Measurements from ENCODE around the gene MED13. TPM values are rescaled to one million over a fixed set of nuclear protein-coding genes. Genes with fewer than 3 reads are reported as not detected.

MED13 gene
- total RNA-seq, 1 experiment from 2014 or later, result 60.7 TPM

- Histone ChIP-seq H2BK120ac (ENCODE audit: low read depth, low read length, poor library complexity, severe bottlenecking) (no peak overlapping the region), H2BK12ac (ENCODE audit: insufficient read length, low read depth, low read length) (no peak overlapping the region), H3K27me3 (ENCODE audit: insufficient read depth, low read length) (no peaks in the 10 kb centered on the region), H3K4me2 (ENCODE audit: insufficient read depth, insufficient read length, low read length) (no peak overlapping the region), H4K20me1 (ENCODE audit: control insufficient read depth, insufficient read depth, insufficient read length) (no peaks in the 10 kb centered on the region), H3K18ac (ENCODE audit: insufficient read length, low read depth, low read length) (no peak overlapping the region), H3K9me3 (ENCODE audit: control insufficient read depth, low read depth, low read length) (no peaks in the 10 kb centered on the region), H3K9ac (ENCODE audit: extremely low read depth, insufficient read length, low read length) (no peak overlapping the region), H3K79me2 (ENCODE audit: insufficient read depth, low read length) (no peaks in the 10 kb centered on the region), H4K5ac (ENCODE audit: insufficient read length, low read depth, low read length) (no peak overlapping the region), H2BK5ac (ENCODE audit: insufficient read length, low read length) (no peak overlapping the region), H3K79me1 (ENCODE audit: insufficient read depth, low read depth, low read length, poor library complexity, severe bottlenecking) (no peaks in the 10 kb centered on the region), H4K8ac (replicated peaks; ENCODE audit: insufficient read length, low read depth, low read length) (no peak overlapping the region), H2AK5ac (ENCODE audit: insufficient read length, low read length) (no peak overlapping the region), H3K4ac (ENCODE audit: low read depth, low read length) (no peak overlapping the region), H3T11ph (ENCODE audit: low read length) (no peak overlapping the region), H3K23me2 (ENCODE audit: insufficient read length, low read depth, low read length, poor library complexity, severe bottlenecking) (no peaks in the 10 kb centered on the region), H2BK15ac (ENCODE audit: low read depth, low read length) (no peak overlapping the region), H2BK20ac (ENCODE audit: low read depth, low read length, poor library complexity, severe bottlenecking) (no peak overlapping the region), H3K27ac (ENCODE audit: insufficient read length, low read depth, low read length) (no peak overlapping the region), H4K91ac (ENCODE audit: insufficient read length, low read depth, low read length) (no peak overlapping the region), H2AFZ (ENCODE audit: low read length) (no peak overlapping the region), H3K14ac (ENCODE audit: insufficient read depth, low read length) (no peak overlapping the region), H3K56ac (ENCODE audit: insufficient read length, low read depth, low read length) (no peak overlapping the region), H3K23ac (ENCODE audit: insufficient read length, low read depth, low read length) (no peak overlapping the region), H3K4me1 (ENCODE audit: insufficient read depth, low read length) (no peaks in the 10 kb centered on the region)
- peaks cover 28 to 69% (median 44%) of the 10 kb centered on the region in 3 experiments; a peak in 6 of 7 replicates for H3K36me3 Mint-ChIP-seq (ENCODE audit: insufficient read depth in 1 of 3, low read depth in 3 of 3)
- no peaks in the 10 kb centered on the region for H3K4me1 Mint-ChIP-seq
- no peaks in the 10 kb centered on the region for H3K27me3 Mint-ChIP-seq (ENCODE audit: low read depth)
- no CpG with 5 or more reads among the region's 4 CpGs for WGBS (ENCODE audit: extremely low coverage, insufficient read length, low lambda C conversion rate)
- no peaks in the 10 kb centered on the region for H3K9me3 Mint-ChIP-seq
- H3K27ac Mint-ChIP-seq, result no peak overlapping the region
- TF ChIP-seq CTCF (conservative IDR thresholded peaks at IDR 0.05), result no peak
- no peak for DNase-seq
- no peak overlapping the region for H3K4me3 Mint-ChIP-seq
Observed at GRCh38 chr17:61955619-61956018, 109.5 kb downstream of the MED13 start.

Measured in H9 (cell line).